ENCODE results near the gene ALDH1A1.

ALDH1A1 gene

DNA sequence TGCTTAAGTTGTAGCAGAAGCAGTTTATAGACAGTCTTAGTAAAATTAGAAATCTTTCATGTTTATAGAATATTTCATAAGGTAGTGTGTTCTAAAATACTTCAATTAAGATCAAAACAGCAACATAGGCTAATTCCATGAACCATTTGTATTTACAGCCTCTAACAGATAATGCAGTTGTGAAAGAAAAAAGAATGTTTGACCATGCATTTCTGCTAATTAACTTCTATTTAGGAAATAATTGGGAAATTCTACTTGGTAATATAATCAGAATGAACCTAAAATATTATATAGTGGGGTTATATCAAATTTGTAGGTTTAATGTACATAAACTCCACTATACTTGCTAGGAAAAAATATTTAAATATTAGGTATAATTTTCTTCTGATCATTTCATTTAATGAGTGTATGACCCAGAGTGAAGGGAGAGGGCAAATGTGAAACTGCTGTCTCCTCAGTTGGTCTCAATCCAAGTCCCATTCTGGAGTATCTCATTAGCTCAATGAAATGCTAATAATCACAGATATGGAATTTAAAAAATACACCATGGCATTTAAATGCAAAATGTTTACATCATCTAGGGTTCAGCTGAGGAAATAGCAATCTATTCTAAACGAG, 34.9 kb downstream of the ALDH1A1 start:
- Histone ChIP-seq H3K9me3 (no peaks in the 10 kb centered on the region), H3K4me3 (ENCODE audit: low read depth in 1 of 2, low read length in 1 of 2) (no peak overlapping the region), H3K27ac (no peak overlapping the region), H3K36me3 (no peaks in the 10 kb centered on the region), H3K4me1 (ENCODE audit: control insufficient read depth in 1 of 2, insufficient read depth in 1 of 2, low read depth in 1 of 2, low read length in 1 of 2) (no peaks in the 10 kb centered on the region), H3K27me3 (no peaks in the 10 kb centered on the region)
- TF ChIP-seq, protein P1, sequence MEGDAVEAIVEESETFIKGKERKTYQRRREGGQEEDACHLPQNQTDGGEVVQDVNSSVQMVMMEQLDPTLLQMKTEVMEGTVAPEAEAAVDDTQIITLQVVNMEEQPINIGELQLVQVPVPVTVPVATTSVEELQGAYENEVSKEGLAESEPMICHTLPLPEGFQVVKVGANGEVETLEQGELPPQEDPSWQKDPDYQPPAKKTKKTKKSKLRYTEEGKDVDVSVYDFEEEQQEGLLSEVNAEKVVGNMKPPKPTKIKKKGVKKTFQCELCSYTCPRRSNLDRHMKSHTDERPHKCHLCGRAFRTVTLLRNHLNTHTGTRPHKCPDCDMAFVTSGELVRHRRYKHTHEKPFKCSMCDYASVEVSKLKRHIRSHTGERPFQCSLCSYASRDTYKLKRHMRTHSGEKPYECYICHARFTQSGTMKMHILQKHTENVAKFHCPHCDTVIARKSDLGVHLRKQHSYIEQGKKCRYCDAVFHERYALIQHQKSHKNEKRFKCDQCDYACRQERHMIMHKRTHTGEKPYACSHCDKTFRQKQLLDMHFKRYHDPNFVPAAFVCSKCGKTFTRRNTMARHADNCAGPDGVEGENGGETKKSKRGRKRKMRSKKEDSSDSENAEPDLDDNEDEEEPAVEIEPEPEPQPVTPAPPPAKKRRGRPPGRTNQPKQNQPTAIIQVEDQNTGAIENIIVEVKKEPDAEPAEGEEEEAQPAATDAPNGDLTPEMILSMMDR (IDR thresholded peaks at IDR 0.05): no peak

DNA sequence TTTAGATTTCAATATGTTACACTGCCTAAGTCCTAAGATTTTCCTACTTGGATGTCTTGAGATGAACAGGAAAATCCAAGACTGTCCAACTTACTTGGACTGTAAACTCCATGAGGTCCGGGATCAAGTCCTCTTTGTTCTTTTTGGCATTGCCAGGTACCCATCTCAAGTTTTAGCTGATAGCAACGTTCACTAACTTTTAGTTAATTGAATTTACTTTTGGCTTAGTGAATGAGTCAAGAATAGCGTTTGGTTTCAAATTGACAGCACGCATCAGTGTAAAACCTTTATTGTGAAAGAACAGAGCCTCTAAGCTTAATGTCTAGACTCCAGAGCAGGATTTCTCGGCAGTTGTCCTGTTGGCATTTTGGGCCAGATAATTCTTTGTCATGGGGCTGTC, 37.2 kb downstream of the ALDH1A1 start:
- TF ChIP-seq, protein P1 (IDR thresholded peaks at IDR 0.05): no peak
- Histone ChIP-seq H3K9me3 (no peaks in the 10 kb centered on the region), H3K27me3 (no peaks in the 10 kb centered on the region), H3K36me3 (no peaks in the 10 kb centered on the region), H3K27ac (no peak overlapping the region), H3K4me3 (ENCODE audit: low read depth in 1 of 2, low read length in 1 of 2) (no peak overlapping the region), H3K4me1 (ENCODE audit: control insufficient read depth in 1 of 2, insufficient read depth in 1 of 2, low read depth in 1 of 2, low read length in 1 of 2) (no peaks in the 10 kb centered on the region)

GRCh38 chr9:72914750-72915149, 38.1 kb downstream of the ALDH1A1 start:
- no peaks in the 10 kb centered on the region for H3K9me3 ChIP-seq
- H3K4me1 ChIP-seq (ENCODE audit: control insufficient read depth in 1 of 2, insufficient read depth in 1 of 2, low read depth in 1 of 2, low read length in 1 of 2): no peaks in the 10 kb centered on the region
- TF ChIP-seq, protein P1 (IDR thresholded peaks at IDR 0.05): no peak
- H3K4me3 ChIP-seq (ENCODE audit: low read depth in 1 of 2, low read length in 1 of 2): no peak overlapping the region
- no peaks in the 10 kb centered on the region for H3K36me3 ChIP-seq
- H3K27me3 ChIP-seq: no peaks in the 10 kb centered on the region
- H3K27ac ChIP-seq: no peak overlapping the region

DNA sequence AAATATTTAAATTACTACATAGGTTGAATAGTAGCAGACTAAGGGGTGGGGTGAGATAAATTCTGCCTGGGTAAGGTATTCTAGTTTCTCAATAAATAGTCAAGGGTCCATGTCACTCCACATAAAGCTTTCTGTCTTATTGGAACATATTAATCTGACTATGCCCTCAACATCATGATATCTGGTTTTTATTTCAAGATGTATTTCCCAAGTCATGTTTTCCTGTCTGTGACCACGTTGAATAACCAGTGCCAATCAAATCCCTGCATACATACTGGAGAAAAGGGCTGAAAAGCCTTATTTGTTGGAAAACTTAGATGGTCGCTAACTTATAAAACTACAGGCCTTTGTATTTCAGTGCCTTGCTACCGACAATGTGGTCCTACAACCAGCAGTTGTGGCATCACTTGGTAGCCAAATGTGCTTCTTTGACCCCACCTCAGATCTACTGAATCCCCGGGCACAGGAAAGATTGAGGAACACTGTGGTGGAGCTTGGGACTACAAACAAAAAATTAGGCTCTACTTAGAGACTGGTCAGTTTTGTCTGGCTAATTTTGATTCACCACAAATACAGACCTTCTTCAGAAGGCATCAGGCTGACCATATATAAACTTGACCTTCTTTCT, 39.4 kb downstream of the ALDH1A1 start:
- Histone ChIP-seq H3K4me3 (ENCODE audit: low read depth in 1 of 2, low read length in 1 of 2) (no peak overlapping the region), H3K9me3 (no peaks in the 10 kb centered on the region)

DNA sequence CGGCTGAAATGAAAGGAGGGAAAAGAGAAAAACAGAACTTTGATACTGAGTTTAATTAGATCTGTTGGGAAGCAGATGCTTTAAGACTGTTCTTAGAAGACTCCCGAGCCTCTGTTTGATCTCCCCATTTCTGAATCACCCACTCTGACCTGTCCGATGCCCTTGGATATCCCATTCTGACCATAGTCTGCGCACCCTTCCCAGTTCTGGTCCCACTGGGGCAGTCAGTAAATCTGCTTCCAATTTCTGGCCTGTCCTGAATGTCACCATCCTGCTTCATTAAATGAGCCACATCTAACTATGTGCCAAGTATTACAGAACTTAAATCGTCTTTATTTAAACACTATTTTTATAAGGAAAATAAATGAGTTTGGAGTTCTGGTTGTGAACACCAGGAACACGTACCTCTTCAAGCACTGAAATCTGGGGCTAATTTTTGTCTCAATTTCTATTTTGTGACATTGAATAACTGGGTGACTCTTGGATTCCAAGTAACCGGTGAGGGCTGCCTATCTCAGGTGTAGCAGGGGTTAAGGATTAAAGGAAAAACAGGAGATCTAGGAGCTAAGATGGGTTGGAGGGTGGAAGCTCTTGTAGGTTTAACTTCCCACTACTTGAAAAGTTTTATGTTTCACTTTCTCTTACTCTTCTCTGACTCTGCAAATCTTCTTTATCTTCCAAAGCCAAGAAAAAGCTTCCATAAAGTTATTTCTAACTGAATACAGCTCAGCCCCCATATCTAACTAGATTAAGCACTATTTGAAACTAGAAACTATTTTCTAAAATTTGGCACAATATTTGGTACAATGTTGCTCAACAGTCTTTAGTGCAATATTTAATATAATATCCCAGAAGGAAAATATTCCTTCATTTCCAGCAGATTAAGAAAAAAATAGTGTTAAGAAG, 40.1 kb downstream of the ALDH1A1 start:
- no peaks in the 10 kb centered on the region for H3K9me3 ChIP-seq
- H3K4me3 ChIP-seq (ENCODE audit: low read depth in 1 of 2, low read length in 1 of 2): no peak overlapping the region
- H3K4me1 ChIP-seq (ENCODE audit: control insufficient read depth in 1 of 2, insufficient read depth in 1 of 2, low read depth in 1 of 2, low read length in 1 of 2): no peaks in the 10 kb centered on the region
- no peaks in the 10 kb centered on the region for H3K27me3 ChIP-seq
- TF ChIP-seq, protein P1 (IDR thresholded peaks at IDR 0.05): no peak
- H3K27ac ChIP-seq: no peak overlapping the region
- no peaks in the 10 kb centered on the region for H3K36me3 ChIP-seq

More for the DNA sequence above, 39.4 kb downstream of the ALDH1A1 start:
- TF ChIP-seq, protein P1 (IDR thresholded peaks at IDR 0.05): no peak
- Histone ChIP-seq H3K27ac (no peak overlapping the region), H3K4me1 (ENCODE audit: control insufficient read depth in 1 of 2, insufficient read depth in 1 of 2, low read depth in 1 of 2, low read length in 1 of 2) (no peaks in the 10 kb centered on the region), H3K36me3 (no peaks in the 10 kb centered on the region), H3K27me3 (no peaks in the 10 kb centered on the region)
